Uterus (tissue), 2 donors: ENCODE results near the gene CARMIL3.

Experiments
- CTCF ChIP-seq, 4 experiments: fragments of 200-600 bp in 2 of 4; fragments of 450-650 bp in 2 of 4; sonication (generic) in 2 of 4; IDR thresholded peaks; one replicate each; pipeline ENCODE4 v1.5.1; 2016 to 2019; ENCODE audit warnings: antibody characterized with exemption in 4 of 4, mild to moderate bottlenecking in 2 of 4, moderate library complexity in 1 of 4
- POLR2A ChIP-seq, 2 donors: fragments of 450-650 bp; IDR thresholded peaks; one replicate each; pipeline ENCODE4 v1.6.1; 2016; ENCODE audit warnings: antibody characterized with exemption in 2 of 2, mild to moderate bottlenecking in 1 of 2, moderate library complexity in 1 of 2

GRCh38 chr14:24088095-24088494 lies 36.3 kb downstream of the CARMIL3 start:
- no peak for TF ChIP-seq CTCF (IDR thresholded peaks at IDR 0.05)
- no peak for TF ChIP-seq POLR2A (IDR thresholded peaks at IDR 0.05)
